Activated T-cell treated with anti-CD3 and anti-CD28 coated beads, Interleukin-2, amount 50 U/mL, for 24 hours (primary cell): ENCODE measurements around the gene ARHGAP18.
A peak's percentile ranks its signal among the peaks of the same experiment; 100 is the strongest.

Experiments used
- DNase-seq: peaks from one replicate; pipeline ENCODE4 v3.0.0-alpha.2; 2020
- H3K27ac Mint-ChIP-seq: 2 replicates; pipeline ENCODE4 v1.8.0; 2020; ENCODE audit warnings: mild to moderate bottlenecking, mixed read lengths
- H3K27me3 Mint-ChIP-seq: 2 replicates; pipeline ENCODE4 v1.8.0; 2020; ENCODE audit warnings: mixed read lengths
- H3K36me3 Mint-ChIP-seq: 2 replicates; pipeline ENCODE4 v1.8.0; 2020; ENCODE audit warnings: low read depth, mixed read lengths
- H3K4me1 Mint-ChIP-seq: 2 replicates; pipeline ENCODE4 v1.8.0; 2020; ENCODE audit warnings: low read depth, mixed read lengths
- H3K4me3 Mint-ChIP-seq: 2 replicates; pipeline ENCODE4 v1.8.0; 2020; ENCODE audit warnings: mild to moderate bottlenecking, moderate library complexity, mixed read lengths
- H3K9me3 Mint-ChIP-seq: 2 replicates; pipeline ENCODE4 v1.8.0; 2020; ENCODE audit warnings: mixed read lengths

ARHGAP18 gene

DNA sequence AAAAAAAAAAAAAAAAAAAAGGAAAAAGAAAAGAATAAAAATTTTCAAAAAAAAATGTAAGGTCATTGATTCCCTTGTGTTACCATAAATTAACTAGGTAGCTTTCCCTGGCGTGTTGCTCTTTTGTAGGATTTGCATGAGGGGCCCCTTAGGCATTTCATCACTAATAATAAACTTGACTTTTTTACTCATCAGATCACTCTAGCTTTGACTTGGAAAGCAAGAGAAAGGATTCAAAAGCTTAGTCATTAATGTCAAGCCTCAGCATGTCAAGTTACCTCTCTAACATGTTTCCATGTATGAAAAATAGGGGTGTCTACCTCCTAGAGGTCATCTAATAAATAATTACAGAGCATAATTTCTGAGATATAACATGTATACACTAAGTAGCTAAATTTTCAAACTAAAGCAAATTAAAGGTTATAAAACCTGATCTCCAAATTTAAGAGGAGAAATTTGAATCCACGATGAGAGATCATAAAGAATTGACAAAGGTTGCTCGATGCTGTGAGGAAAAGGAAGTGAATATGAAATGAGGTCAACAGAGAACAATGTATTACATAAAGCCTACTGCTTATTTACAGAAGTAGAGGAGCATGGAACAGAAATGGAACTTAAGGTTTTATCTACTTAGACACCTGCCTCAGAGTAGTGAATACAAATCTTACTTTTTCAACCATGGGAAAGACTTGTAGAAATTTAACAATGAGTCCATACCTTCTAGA, 86.8 kb downstream of the ARHGAP18 start:
- Mint-ChIP-seq H3K4me1 (no peaks in the 10 kb centered on the region), H3K27ac (no peak overlapping the region), H3K36me3 (no peaks in the 10 kb centered on the region), H3K4me3 (no peak overlapping the region), H3K9me3 (no peaks in the 10 kb centered on the region), H3K27me3 (no peaks in the 10 kb centered on the region)
- no peak for DNase-seq

DNA sequence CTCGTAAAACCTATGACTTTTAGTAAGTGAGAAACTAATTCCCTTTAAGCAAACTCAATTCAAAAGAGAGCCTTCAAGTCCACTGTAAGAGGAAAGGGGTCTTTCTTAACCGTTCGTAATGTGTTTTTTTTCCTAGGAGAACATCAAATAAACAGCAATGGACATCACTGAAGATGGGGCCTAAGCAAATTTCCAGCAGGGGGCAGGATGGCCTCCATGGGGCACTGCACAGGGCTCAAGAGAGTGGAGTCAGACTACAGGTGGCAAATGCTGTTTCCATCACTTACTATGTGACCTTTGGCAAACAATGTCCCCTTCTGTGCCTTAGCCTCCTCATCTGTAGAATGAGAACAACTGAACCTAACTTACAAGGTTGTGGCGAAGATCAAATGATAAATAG, 88.7 kb downstream of the ARHGAP18 start:
- no peak overlapping the region for H3K4me3 Mint-ChIP-seq
- H3K4me1 Mint-ChIP-seq: no peaks in the 10 kb centered on the region
- no peaks in the 10 kb centered on the region for H3K9me3 Mint-ChIP-seq
- no peaks in the 10 kb centered on the region for H3K27me3 Mint-ChIP-seq
- H3K27ac Mint-ChIP-seq: no peak overlapping the region
- peak; percentile 48 for DNase-seq
- no peaks in the 10 kb centered on the region for H3K36me3 Mint-ChIP-seq

DNA sequence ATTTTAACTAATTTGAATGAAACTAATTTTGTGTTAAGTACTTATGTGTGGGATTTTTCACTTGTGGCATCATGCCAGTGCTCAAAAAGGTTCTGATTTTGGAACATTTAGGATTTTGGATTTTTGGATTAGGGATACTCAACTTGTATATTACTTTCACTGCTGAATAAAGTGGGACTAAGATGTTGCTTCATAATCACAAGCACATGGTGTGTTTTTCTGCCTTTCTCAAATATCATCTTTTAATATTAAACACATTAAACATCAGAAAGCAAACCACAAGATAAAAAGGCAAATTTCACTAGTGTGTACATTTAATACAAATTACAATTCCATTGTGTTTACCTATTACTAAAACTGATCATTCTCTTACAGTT, 89.8 kb downstream of the ARHGAP18 start:
- Mint-ChIP-seq H3K4me3 (no peak overlapping the region), H3K4me1 (no peaks in the 10 kb centered on the region), H3K27me3 (no peaks in the 10 kb centered on the region), H3K36me3 (no peaks in the 10 kb centered on the region), H3K27ac (no peak overlapping the region), H3K9me3 (no peaks in the 10 kb centered on the region)
- no peak for DNase-seq

DNA sequence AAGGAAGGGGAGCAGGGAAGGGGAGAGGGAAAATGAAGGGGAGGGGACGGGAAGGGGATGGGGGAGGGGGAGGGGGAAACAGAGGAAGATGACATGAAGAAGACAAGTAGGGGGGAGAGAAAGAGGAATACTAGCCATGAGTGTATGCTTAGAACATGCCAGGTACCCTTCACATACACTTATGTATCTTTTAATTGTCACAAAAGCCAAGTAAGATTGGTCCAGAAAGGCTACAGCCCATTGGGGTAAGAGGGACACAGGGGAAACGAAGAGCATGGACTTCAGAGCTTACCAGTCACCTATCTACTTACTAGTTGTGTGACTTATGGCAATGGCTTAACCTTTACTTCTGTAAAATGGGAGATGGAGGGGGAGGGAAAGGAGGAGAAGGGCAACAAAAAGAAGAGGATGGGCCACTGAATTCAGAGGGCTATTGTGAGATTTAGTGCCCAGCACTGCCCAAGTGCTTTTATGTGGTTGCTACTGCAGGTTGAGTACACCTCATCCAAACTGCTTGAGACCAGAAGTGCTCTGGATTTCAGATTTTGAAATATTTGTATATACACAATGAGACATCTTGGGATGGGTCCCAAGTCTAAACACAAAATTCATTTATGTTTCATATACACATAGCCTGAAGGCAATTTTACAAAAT, 90.3 kb downstream of the ARHGAP18 start:
- H3K4me1 Mint-ChIP-seq: no peaks in the 10 kb centered on the region
- no peaks in the 10 kb centered on the region for H3K27me3 Mint-ChIP-seq
- no peaks in the 10 kb centered on the region for H3K9me3 Mint-ChIP-seq
- no peak overlapping the region for H3K4me3 Mint-ChIP-seq
- no peaks in the 10 kb centered on the region for H3K36me3 Mint-ChIP-seq
- no peak for DNase-seq
- no peak overlapping the region for H3K27ac Mint-ChIP-seq

DNA sequence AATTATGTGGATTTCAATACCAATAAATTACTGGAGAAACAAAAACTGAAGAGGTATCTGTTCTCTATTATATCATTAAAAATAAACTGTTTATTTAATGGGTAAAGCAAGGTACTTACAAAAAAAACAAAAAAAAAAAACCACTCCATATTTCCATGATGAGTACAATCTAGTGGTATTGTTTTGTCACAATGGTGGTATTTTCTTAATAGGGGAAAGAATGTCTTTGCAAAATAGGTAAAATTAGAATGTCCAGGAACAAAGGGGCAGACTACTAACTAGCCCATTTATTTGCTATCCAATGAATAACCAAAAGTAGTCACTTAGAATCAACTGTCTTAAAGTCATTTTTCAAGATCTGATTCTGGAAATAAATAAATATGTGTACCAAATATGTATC, 92.0 kb downstream of the ARHGAP18 start:
- Mint-ChIP-seq H3K27ac (no peak overlapping the region), H3K4me3 (no peak overlapping the region), H3K4me1 (no peaks in the 10 kb centered on the region), H3K27me3 (no peaks in the 10 kb centered on the region), H3K36me3 (no peaks in the 10 kb centered on the region), H3K9me3 (no peaks in the 10 kb centered on the region)
- DNase-seq: no peak

- H3K36me3 Mint-ChIP-seq: no peaks in the 10 kb centered on the region
- H3K4me3 Mint-ChIP-seq: no peak overlapping the region
- H3K27ac Mint-ChIP-seq: no peak overlapping the region
- no peak for DNase-seq
- H3K9me3 Mint-ChIP-seq: no peaks in the 10 kb centered on the region
- no peaks in the 10 kb centered on the region for H3K4me1 Mint-ChIP-seq
- H3K27me3 Mint-ChIP-seq: no peaks in the 10 kb centered on the region
These were observed 94.5 kb downstream of the ARHGAP18 start for GRCh38 chr6:129615496-129615895.

DNA sequence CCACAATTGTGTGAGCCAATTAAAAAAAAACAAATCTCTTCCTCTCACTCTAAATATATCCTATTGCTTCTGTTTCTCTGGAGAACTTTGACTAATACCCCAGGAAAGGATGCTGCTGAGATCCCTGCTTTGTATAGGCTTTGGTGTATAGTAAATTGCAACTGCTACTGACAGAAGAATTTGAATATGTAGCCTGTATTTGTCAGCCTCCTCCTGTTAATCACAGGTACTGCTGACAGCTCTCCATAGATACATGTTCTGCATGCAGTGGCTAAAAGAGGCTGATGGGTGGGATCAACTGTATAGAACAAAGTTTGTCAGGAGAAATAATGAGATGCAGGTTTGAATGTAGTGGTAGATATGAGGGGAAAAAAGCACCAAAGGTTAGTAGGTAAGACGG, 95.0 kb downstream of the ARHGAP18 start:
- no peaks in the 10 kb centered on the region for H3K4me1 Mint-ChIP-seq
- no peaks in the 10 kb centered on the region for H3K9me3 Mint-ChIP-seq
- no peak overlapping the region for H3K4me3 Mint-ChIP-seq
- no peak overlapping the region for H3K27ac Mint-ChIP-seq
- DNase-seq: no peak
- no peaks in the 10 kb centered on the region for H3K27me3 Mint-ChIP-seq
- no peaks in the 10 kb centered on the region for H3K36me3 Mint-ChIP-seq

DNA sequence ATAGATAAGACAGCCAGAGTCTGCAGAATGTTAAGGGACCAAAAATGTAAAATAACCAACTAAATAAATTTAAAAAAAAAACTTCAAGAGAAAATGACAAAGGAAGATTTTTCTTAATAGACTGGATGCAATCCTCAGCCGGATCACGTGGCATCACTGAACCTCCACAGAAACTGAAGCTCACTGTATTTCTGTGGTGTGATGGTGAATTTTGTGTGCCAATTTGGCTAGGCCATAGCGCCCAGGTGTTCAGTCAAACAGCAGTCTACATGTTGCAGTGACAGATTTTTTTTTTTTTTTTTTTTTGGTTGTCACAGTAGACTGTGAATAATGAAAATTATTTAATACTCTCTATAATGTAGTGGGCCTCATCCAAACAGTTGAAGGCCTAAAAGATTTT, 95.5 kb downstream of the ARHGAP18 start:
- Mint-ChIP-seq H3K9me3 (no peaks in the 10 kb centered on the region), H3K27me3 (no peaks in the 10 kb centered on the region), H3K4me3 (no peak overlapping the region), H3K36me3 (no peaks in the 10 kb centered on the region), H3K4me1 (no peaks in the 10 kb centered on the region), H3K27ac (no peak overlapping the region)
- DNase-seq: no peak

DNA sequence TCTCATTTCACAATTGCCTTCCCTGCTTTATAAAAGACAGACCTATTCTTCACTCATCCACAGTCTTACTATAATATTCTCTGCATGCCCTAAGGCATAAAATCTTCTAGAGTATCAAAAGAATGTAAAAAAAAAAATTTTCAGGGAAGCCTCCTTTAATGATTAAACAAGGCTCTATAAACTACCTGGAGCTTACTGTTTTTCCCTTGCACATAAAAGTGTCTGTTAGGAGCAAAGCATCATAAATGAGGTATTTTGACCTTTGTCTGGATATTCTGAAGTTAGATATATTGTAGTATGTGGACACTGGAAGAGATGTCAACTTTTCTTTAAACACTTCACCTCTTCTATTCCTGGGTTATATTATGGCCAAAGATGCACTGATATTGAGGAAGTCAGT, 97.5 kb downstream of the ARHGAP18 start:
- H3K36me3 Mint-ChIP-seq: no peaks in the 10 kb centered on the region
- no peaks in the 10 kb centered on the region for H3K27me3 Mint-ChIP-seq
- peaks cover 7% of the 10 kb centered on the region for H3K4me1 Mint-ChIP-seq

DNA sequence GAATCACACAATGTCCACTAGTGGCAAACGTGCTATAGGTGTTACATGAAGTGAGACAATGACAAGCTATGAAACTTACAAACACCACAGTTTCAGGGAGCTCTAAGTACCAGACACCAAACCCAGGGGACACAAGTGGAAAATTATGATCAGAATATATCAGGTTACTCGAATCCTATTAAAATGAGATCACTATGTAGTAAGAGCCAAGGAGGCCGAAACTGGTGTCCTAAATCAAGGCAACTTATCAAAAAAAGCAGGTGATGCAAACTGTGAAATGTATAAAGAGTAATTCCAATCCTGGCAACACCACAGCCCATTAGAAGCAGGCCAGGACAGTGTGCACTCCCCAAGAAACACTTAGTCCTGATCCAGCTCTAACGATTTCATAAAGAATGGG, 100.3 kb downstream of the ARHGAP18 start:
- Mint-ChIP-seq H3K36me3 (no peaks in the 10 kb centered on the region), H3K27me3 (no peaks in the 10 kb centered on the region), H3K4me1 (peaks cover 22% of the 10 kb centered on the region), H3K4me3 (no peak overlapping the region), H3K9me3 (no peaks in the 10 kb centered on the region), H3K27ac (no peak overlapping the region)
- DNase-seq: no peak

More for the DNA sequence above, 97.5 kb downstream of the ARHGAP18 start:
- Mint-ChIP-seq H3K27ac (no peak overlapping the region), H3K4me3 (no peak overlapping the region), H3K9me3 (no peaks in the 10 kb centered on the region)
- DNase-seq: no peak

- H3K36me3 Mint-ChIP-seq: no peaks in the 10 kb centered on the region
- H3K4me1 Mint-ChIP-seq: peaks cover 22% of the 10 kb centered on the region
- no peaks in the 10 kb centered on the region for H3K27me3 Mint-ChIP-seq
- H3K27ac Mint-ChIP-seq: no peak overlapping the region
- H3K4me3 Mint-ChIP-seq: no peak overlapping the region
- no peak for DNase-seq
- H3K9me3 Mint-ChIP-seq: no peaks in the 10 kb centered on the region
These were observed 101.0 kb downstream of the ARHGAP18 start for GRCh38 chr6:129608886-129609537.

DNA sequence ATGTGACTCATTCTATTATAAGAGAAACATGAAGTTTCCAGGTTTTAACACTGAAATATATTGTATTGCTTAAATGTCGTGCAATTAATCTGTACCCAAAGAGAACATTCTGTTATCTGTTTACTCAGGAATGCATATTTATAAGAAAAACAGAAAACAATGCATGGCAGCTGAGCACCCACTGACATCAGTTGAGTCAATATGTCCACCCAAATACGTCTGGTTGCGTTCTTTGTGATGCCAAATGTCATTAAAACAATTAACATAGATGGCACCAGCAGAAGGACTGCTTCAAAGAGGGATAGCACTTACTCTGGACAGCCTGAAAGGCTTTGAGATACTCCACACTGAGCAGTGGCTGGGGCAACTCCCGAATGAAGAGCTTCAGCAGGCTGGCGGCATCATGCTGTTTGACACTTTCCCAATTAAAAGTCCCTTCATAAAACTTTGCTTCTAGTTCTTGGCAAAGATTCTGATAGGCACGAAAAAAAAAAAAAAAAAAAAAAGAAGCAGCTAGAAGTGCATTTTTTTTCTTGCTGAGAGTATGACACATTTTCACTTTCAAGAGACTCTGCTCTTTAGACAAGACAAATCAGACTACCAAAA, 102.3 kb downstream of the ARHGAP18 start:
- no peak for DNase-seq
- Mint-ChIP-seq H3K27me3 (no peaks in the 10 kb centered on the region), H3K36me3 (no peaks in the 10 kb centered on the region), H3K27ac (no peak overlapping the region), H3K4me3 (no peak overlapping the region), H3K9me3 (no peaks in the 10 kb centered on the region), H3K4me1 (peaks cover 22% of the 10 kb centered on the region)

GRCh38 chr6:129606664-129607063, 103.3 kb downstream of the ARHGAP18 start:
- DNase-seq: no peak
- peaks cover 22% of the 10 kb centered on the region for H3K4me1 Mint-ChIP-seq
- no peaks in the 10 kb centered on the region for H3K27me3 Mint-ChIP-seq
- H3K9me3 Mint-ChIP-seq: no peaks in the 10 kb centered on the region
- H3K36me3 Mint-ChIP-seq: no peaks in the 10 kb centered on the region
- no peak overlapping the region for H3K27ac Mint-ChIP-seq
- no peak overlapping the region for H3K4me3 Mint-ChIP-seq

DNA sequence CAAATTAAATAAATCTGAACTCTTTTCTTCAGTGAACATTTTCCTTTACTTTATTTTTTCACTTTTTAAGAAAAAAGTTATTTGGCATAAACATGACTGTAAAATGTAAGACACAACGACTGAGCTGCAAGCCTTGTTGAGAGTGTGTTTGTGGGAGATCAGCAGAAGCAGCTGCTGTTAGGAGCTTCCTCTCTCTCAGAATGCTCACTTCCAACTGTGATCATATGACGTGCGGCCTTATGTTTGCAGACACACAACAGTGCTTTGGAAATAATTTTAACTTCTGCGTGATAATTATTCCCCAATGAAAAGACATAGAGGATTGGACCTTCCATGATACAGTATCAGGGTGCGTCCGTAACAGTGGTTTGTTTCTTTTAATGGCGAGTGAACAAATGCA, 104.0 kb downstream of the ARHGAP18 start:
- H3K36me3 Mint-ChIP-seq: no peaks in the 10 kb centered on the region
- H3K27ac Mint-ChIP-seq: no peak overlapping the region
- H3K27me3 Mint-ChIP-seq: no peaks in the 10 kb centered on the region
- no peak overlapping the region for H3K4me3 Mint-ChIP-seq
- peaks cover 22% of the 10 kb centered on the region for H3K4me1 Mint-ChIP-seq
- H3K9me3 Mint-ChIP-seq: no peaks in the 10 kb centered on the region
- no peak for DNase-seq

DNA sequence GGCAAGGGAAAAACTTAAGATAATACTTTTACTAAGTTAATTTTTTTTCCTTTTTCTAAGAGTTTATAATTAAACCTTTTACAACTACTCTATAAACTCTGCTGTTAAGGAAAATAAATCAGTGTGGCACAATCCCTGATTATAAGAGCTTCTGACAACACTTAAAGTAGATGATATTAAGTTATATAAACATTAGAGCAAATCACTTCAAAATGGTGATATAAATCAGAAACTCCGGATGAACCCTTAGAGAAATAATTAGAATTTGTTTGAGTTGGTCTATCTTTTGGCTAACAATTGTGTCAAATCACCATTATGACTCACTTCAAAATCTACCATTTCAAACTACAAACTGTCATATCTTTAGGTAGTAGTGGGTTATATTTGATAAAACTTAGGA, 104.9 kb downstream of the ARHGAP18 start:
- no peaks in the 10 kb centered on the region for H3K9me3 Mint-ChIP-seq
- H3K4me3 Mint-ChIP-seq: no peak overlapping the region
- DNase-seq: no peak
- no peaks in the 10 kb centered on the region for H3K27me3 Mint-ChIP-seq
- no peaks in the 10 kb centered on the region for H3K36me3 Mint-ChIP-seq
- H3K4me1 Mint-ChIP-seq: peaks cover 22% of the 10 kb centered on the region
- H3K27ac Mint-ChIP-seq: no peak overlapping the region
